Lung (tissue), 12 donors: ENCODE results near the gene TPI1. TPM values are rescaled to one million over a fixed set of nuclear protein-coding genes. Genes with fewer than 3 reads are reported as not detected.
A peak's percentile ranks its signal among the peaks of the same experiment; 100 is the strongest.

Experiments
- ATAC-seq: fragments of 200-7000 bp; cut with Tn5 transposase; one replicate; pipeline ENCODE4 v1.9.1; 2020; ENCODE audit warnings: moderate number of reproducible peaks; ENCODE audit not compliant: insufficient read depth, low FRiP score
- DNase-seq, 3 donors: peaks; one replicate each; pipeline ENCODE4 v3.0.0-alpha.2; 2013 to 2017
- H3K27ac ChIP-seq, 2 donors: one replicate each; pipeline ENCODE4 v1.5.1; 2013; ENCODE audit warnings: mild to moderate bottlenecking in 2 of 2, moderate library complexity in 2 of 2, control low read depth in 1 of 2, inconsistent platforms in 1 of 2, low read depth in 1 of 2, low read length in 1 of 2
- H3K27me3 ChIP-seq, 3 donors: one replicate each; pipeline ENCODE4 v1.5.1; 2013; ENCODE audit warnings: low read length in 2 of 3; ENCODE audit not compliant: control insufficient read depth in 3 of 3, insufficient read depth in 3 of 3
- H3K36me3 ChIP-seq, 4 donors: one replicate each; pipeline ENCODE4 v1.5.1; 2013; ENCODE audit warnings: low read length in 4 of 4, mild to moderate bottlenecking in 1 of 4, moderate library complexity in 1 of 4; ENCODE audit not compliant: control insufficient read depth in 4 of 4, insufficient read depth in 4 of 4
- H3K4me1 ChIP-seq, 5 donors: one replicate each; pipeline ENCODE4 v1.5.1; 2013; ENCODE audit warnings: low read length in 5 of 5, mild to moderate bottlenecking in 2 of 5, moderate library complexity in 1 of 5; ENCODE audit not compliant: control insufficient read depth in 5 of 5, insufficient read depth in 5 of 5
- H3K4me3 ChIP-seq: one replicate; pipeline ENCODE4 v1.5.1; 2013; ENCODE audit warnings: mild to moderate bottlenecking, control low read depth, moderate library complexity
- H3K9ac ChIP-seq, 2 donors: one replicate each; pipeline ENCODE4 v1.5.1; 2013; ENCODE audit warnings: low read length in 2 of 2, control low read depth in 1 of 2; ENCODE audit not compliant: insufficient read depth in 1 of 2
- H3K9me3 ChIP-seq, 4 donors: one replicate each; pipeline ENCODE4 v1.5.1; 2013; ENCODE audit warnings: low read length in 3 of 4, mild to moderate bottlenecking in 1 of 4, moderate library complexity in 1 of 4; ENCODE audit not compliant: control insufficient read depth in 4 of 4, insufficient read depth in 3 of 4
- CTCF ChIP-seq: IDR thresholded peaks from 2 replicates; pipeline ENCODE4 v1.5.1; 2012; ENCODE audit warnings: mild to moderate bottlenecking; ENCODE audit errors: control extremely low read depth, extremely low read depth
- WGBS, 2 donors: extraction: QIAGEN DNeasy Blood & Tissue Kit; methylation state at CpG; one replicate each; pipeline ENCODE4 v1.1.7; 2013; 5-methylcytosine and 5-hydroxymethylcytosine counted together
- polyA plus RNA-seq, 2 donors: library from polyadenylated mRNA; stranded (reverse); fragments of 200-250 nt; gene quantifications; one replicate each; pipeline ENCODE4 v1.2.1, GENCODE V29; 2013
- total RNA-seq, 2 donors: library from RNA; depleted of rRNA in 1 of 2; stranded (reverse); fragments of >200 nt in 1 of 2; gene quantifications; one replicate each; pipeline ENCODE4 v1.2.1, GENCODE V29; 2014 to 2021
- donor health status: control.
- donor health status: control.
- donor health status: Bipolar disorder and iron deficiency.
- donor health status: healthy.
- donor health status: DM: yes; HTN: yes; CAD: no.

The TPI1 gene
- total and polyA plus RNA-seq, 4 donors = 256 to 1,097 (median 435) TPM

- no peak for ATAC-seq
These were observed 39.1 kb upstream of the TPI1 start, which contains the start of gene P3H3 for GRCh38 chr12:6827982-6828780. Gene P3H3, plus strand, starts transcription at chr12:6828407. Its CDS starts 34 bp downstream, at chr12:6828441.

GRCh38 chr12:6828781-6829535 lies 38.4 kb upstream of the TPI1 start:
- 0 to 1% methylated on average over 59 to 71 of the region's 71 CpGs for WGBS, 2 donors
- Histone ChIP-seq H3K27ac (peak overlapping the region; percentile 62 to 77), H3K36me3 (peaks cover 0 to 8% (median 5%) of the 10 kb centered on the region in 4 donors), H3K4me3 (peak overlapping the region; percentile 60), H3K9me3 (no peaks in the 10 kb centered on the region), H3K4me1 (peaks cover 0 to 29% (median 5%) of the 10 kb centered on the region in 5 donors), H3K27me3 (peaks cover 0 to 5% (median 0%) of the 10 kb centered on the region in 3 donors), H3K9ac (peak overlapping the region; percentile 49 to 55)
- TF ChIP-seq CTCF = no peak
- DNase-seq (peak; percentile 40 to 69 (median 61)), ATAC-seq (no peak)

More at GRCh38 chr12:6827982-6828780, 39.1 kb upstream of the TPI1 start, which contains the start of gene P3H3:
- H3K36me3 ChIP-seq = peaks cover 0 to 6% (median 3%) of the 10 kb centered on the region in 4 donors
- H3K4me1 ChIP-seq = peaks cover 0 to 29% (median 5%) of the 10 kb centered on the region in 5 donors
- peak within 1 kb of the TSS; percentile 49 to 55 for H3K9ac ChIP-seq
- 1 to 2% methylated on average over 34 to 60 of the region's 60 CpGs for WGBS, 2 donors
- peak; percentile 70 to 82 (median 75) for DNase-seq
- H3K27ac ChIP-seq = peak within 1 kb of the TSS; percentile 62 to 77
- no peaks in the 10 kb centered on the region for H3K9me3 ChIP-seq
- H3K27me3 ChIP-seq = peaks cover 0 to 5% (median 0%) of the 10 kb centered on the region in 3 donors
- peak within 1 kb of the TSS; percentile 60 for H3K4me3 ChIP-seq
- no peak for TF ChIP-seq CTCF

- Histone ChIP-seq H3K27me3 (peaks cover 0 to 3% (median 0%) of the 10 kb centered on the region in 3 donors), H3K4me1 (peaks cover 0 to 29% (median 5%) of the 10 kb centered on the region in 5 donors), H3K36me3 (peaks cover 0 to 12% (median 6%) of the 10 kb centered on the region in 4 donors), H3K4me3 (no peak overlapping the region), H3K9me3 (no peaks in the 10 kb centered on the region), H3K27ac (peak overlapping the region; percentile 62 to 77), H3K9ac (peak overlapping the region; percentile 49 to 55)
- no peak for ATAC-seq
- DNase-seq = peak in 1 of 3 donors; percentile 60
- TF ChIP-seq CTCF = no peak
- WGBS, 2 donors = 60 to 61% methylated on average over 19 of the region's 19 CpGs
These were observed 37.7 kb upstream of the TPI1 start for GRCh38 chr12:6829536-6830220.
